Hepatocyte (in vitro differentiated cells): ENCODE data around the gene CHCHD6. TPM values are rescaled to one million over a fixed set of nuclear protein-coding genes. Genes with fewer than 3 reads are reported as not detected.

ENCODE experiments used
- DNase-seq: peaks from one replicate; pipeline ENCODE4 v3.0.0-alpha.2; 2016; ENCODE audit warnings: low spot score
- H2AFZ ChIP-seq: fragments of 200-600 bp; sonication (generic); 2 replicates; pipeline ENCODE4 v1.6.0; 2016; ENCODE audit warnings: antibody characterized with exemption, mild to moderate bottlenecking
- H3K27ac ChIP-seq: fragments of 200-600 bp; sonication (generic); 2 replicates; pipeline ENCODE4 v1.5.1; 2016; ENCODE audit warnings: mild to moderate bottlenecking
- H3K27me3 ChIP-seq: fragments of 200-600 bp; sonication (generic); 2 replicates; pipeline ENCODE4 v1.6.1; 2016
- H3K36me3 ChIP-seq: fragments of 200-600 bp; sonication (generic); replicated peaks from 2 replicates; pipeline ENCODE4 v1.5.1; 2016; ENCODE audit warnings: low read depth; ENCODE audit not compliant: insufficient read depth
- H3K4me1 ChIP-seq: fragments of 200-600 bp; sonication (generic); 2 replicates; pipeline ENCODE4 v1.5.1; 2016; ENCODE audit warnings: mild to moderate bottlenecking, moderate library complexity; ENCODE audit not compliant: insufficient read depth
- H3K4me2 ChIP-seq: fragments of 200-600 bp; sonication (generic); 2 replicates; pipeline ENCODE4 v1.6.0; 2016
- H3K4me3 ChIP-seq: fragments of 200-600 bp; sonication (generic); 2 replicates; pipeline ENCODE4 v1.5.1; 2016; ENCODE audit warnings: mild to moderate bottlenecking
- H3K79me2 ChIP-seq: fragments of 200-600 bp; sonication (generic); 2 replicates; pipeline ENCODE4 v1.6.0; 2017; ENCODE audit warnings: mild to moderate bottlenecking
- H3K9me2 ChIP-seq: fragments of 200-600 bp; sonication (generic); replicated peaks from 2 replicates; pipeline ENCODE4 v1.6.0; 2017; ENCODE audit warnings: mild to moderate bottlenecking; ENCODE audit not compliant: insufficient read depth
- H3K9me3 ChIP-seq: fragments of 200-600 bp; sonication (generic); 2 replicates; pipeline ENCODE4 v1.5.1; 2016; ENCODE audit warnings: low read depth, mild to moderate bottlenecking
- H4K20me1 ChIP-seq: fragments of 200-600 bp; sonication (generic); 2 replicates; pipeline ENCODE4 v1.6.0; 2016; ENCODE audit warnings: mild to moderate bottlenecking; ENCODE audit not compliant: insufficient read depth, poor library complexity, severe bottlenecking
- CTCF ChIP-seq: fragments of 200-600 bp; sonication (generic); IDR thresholded peaks from 2 replicates; pipeline ENCODE4 v1.5.1; 2016; ENCODE audit warnings: antibody characterized with exemption, mild to moderate bottlenecking; ENCODE audit not compliant: poor library complexity
- EZH2 ChIP-seq: fragments of 200-600 bp; sonication (generic); IDR thresholded peaks from 2 replicates; pipeline ENCODE4 v1.6.1; 2016; ENCODE audit warnings: antibody characterized with exemption, mild to moderate bottlenecking, borderline replicate concordance
- EZH2phosphoT487 ChIP-seq: fragments of 200-600 bp; sonication (generic); IDR thresholded peaks from one replicate; pipeline ENCODE4 v1.6.1; 2018; ENCODE audit warnings: antibody characterized with exemption, mild to moderate bottlenecking, low read depth, moderate library complexity; ENCODE audit not compliant: unreplicated experiment, severe bottlenecking
- WGBS: methylation state at CpG from one replicate; pipeline ENCODE4 v1.1.6; 2016; ENCODE audit warnings: low lambda C conversion rate; ENCODE audit errors: missing lambda C conversion rate; 5-methylcytosine and 5-hydroxymethylcytosine counted together
- polyA plus RNA-seq: library from polyadenylated mRNA; unstranded; fragments of >200 nt; fragmentation: Nextera tagmentation; extraction: Ambion mirVana; gene quantifications from 2 replicates; pipeline ENCODE4 v1.2.1, GENCODE V29; 2016
- total RNA-seq: library from RNA; depleted of rRNA; stranded (reverse); fragments of >200 nt; gene quantifications from 2 replicates; pipeline ENCODE4 v1.2.3, GENCODE V29; 2014

CHCHD6 gene
- total and polyA plus RNA-seq, 2 experiments from 2014 or later = 13.8 to 19.7 TPM

DNA sequence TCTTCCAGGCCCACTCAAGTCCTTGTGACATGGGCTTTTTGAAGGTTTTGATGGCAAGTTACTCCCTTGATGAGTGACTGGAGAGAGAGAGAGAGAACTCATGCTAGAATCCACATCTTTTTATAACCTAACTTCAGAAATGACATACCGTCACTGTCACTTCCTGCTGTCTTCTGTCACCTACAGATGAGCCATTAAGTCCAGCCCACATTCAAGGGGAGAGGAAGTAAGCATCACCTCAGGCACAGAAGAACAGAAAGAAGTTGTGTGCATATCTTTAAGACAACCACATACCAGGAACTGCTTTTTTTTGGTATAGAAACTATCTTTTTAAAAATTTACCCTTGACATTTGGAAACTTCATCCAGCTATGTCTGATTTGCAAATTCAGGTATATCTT lies 32.5 kb upstream of the CHCHD6 start:
- DNase-seq = no peak

GRCh38 chr3:126672340-126672739 lies 31.7 kb upstream of the CHCHD6 start:
- Histone ChIP-seq H3K4me3 (no peak overlapping the region), H3K4me1 (no peaks in the 10 kb centered on the region), H3K79me2 (no peaks in the 10 kb centered on the region), H3K27ac (no peak overlapping the region), H3K9me3 (no peaks in the 10 kb centered on the region), H3K4me2 (no peak overlapping the region), H4K20me1 (no peaks in the 10 kb centered on the region), H3K9me2 (no peaks in the 10 kb centered on the region), H3K36me3 (no peaks in the 10 kb centered on the region), H2AFZ (no peak overlapping the region), H3K27me3 (peaks cover 5% of the 10 kb centered on the region)
- no peak for TF ChIP-seq EZH2
- TF ChIP-seq CTCF = no peak
- no peak for TF ChIP-seq EZH2phosphoT487
- WGBS = 87% methylated on average over 5 of the region's 7 CpGs
- DNase-seq = no peak

More for the DNA sequence above, 32.5 kb upstream of the CHCHD6 start:
- WGBS = 75% methylated on average over 1 of the region's 1 CpG
- no peaks in the 10 kb centered on the region for H3K36me3 ChIP-seq
- H4K20me1 ChIP-seq = no peaks in the 10 kb centered on the region
- no peaks in the 10 kb centered on the region for H3K9me3 ChIP-seq
- H3K27ac ChIP-seq = no peak overlapping the region
- H3K27me3 ChIP-seq = no peaks in the 10 kb centered on the region
- H3K4me2 ChIP-seq = no peak overlapping the region
- no peaks in the 10 kb centered on the region for H3K9me2 ChIP-seq
- H3K79me2 ChIP-seq = no peaks in the 10 kb centered on the region
- H3K4me1 ChIP-seq = no peaks in the 10 kb centered on the region
- no peak for TF ChIP-seq EZH2
- TF ChIP-seq EZH2phosphoT487 = no peak
- no peak for TF ChIP-seq CTCF
- no peak overlapping the region for H2AFZ ChIP-seq
- H3K4me3 ChIP-seq = no peak overlapping the region

GRCh38 chr3:126672741-126673140 lies 31.3 kb upstream of the CHCHD6 start:
- WGBS = 94% methylated on average over 6 of the region's 6 CpGs
- H4K20me1 ChIP-seq = no peaks in the 10 kb centered on the region
- peaks cover 7% of the 10 kb centered on the region for H3K27me3 ChIP-seq
- H3K27ac ChIP-seq = no peak overlapping the region
- DNase-seq = no peak
- no peak overlapping the region for H2AFZ ChIP-seq
- no peaks in the 10 kb centered on the region for H3K79me2 ChIP-seq
- H3K36me3 ChIP-seq = no peaks in the 10 kb centered on the region
- TF ChIP-seq EZH2phosphoT487 = no peak
- TF ChIP-seq EZH2 = no peak
- TF ChIP-seq CTCF = no peak
- no peak overlapping the region for H3K4me2 ChIP-seq
- H3K4me1 ChIP-seq = no peaks in the 10 kb centered on the region
- no peaks in the 10 kb centered on the region for H3K9me2 ChIP-seq
- H3K9me3 ChIP-seq = no peaks in the 10 kb centered on the region
- H3K4me3 ChIP-seq = no peak overlapping the region
